Posterior cingulate gyrus (tissue), 11 donors: ENCODE results near the gene ABCB10.
A peak's percentile ranks its signal among the peaks of the same experiment; 100 is the strongest.
"Not testable (repeated sequence)": the region's sequence is repeated elsewhere in the genome, so short reads cannot be mapped to it uniquely, and the experiment has no call there.

Experiments
- DNase-seq, 10 donors: peaks; one replicate each; pipeline versions ENCODE4 v3.0.0 to v3.0.0-alpha.2; 2020 to 2021; ENCODE audit warnings: mixed read lengths in 3 of 10
- intact Hi-C: fragments of 100-400 bp; cut with DNase I; formaldehyde crosslinking; loops from one replicate; pipeline ENCODE4 v1.15.1; 2023

ABCB10 gene

GRCh38 chr1:229539863-229540506 lies 18.5 kb downstream of the ABCB10 start:
- intact Hi-C loops, result no loop called here
- no peak for DNase-seq

GRCh38 chr1:229538945-229539344 lies 19.6 kb downstream of the ABCB10 start:
- DNase-seq, result no peak
- intact Hi-C loops, result no loop called here

- intact Hi-C loops, result no loop called here
- DNase-seq, result no peak
Measured at GRCh38 chr1:229537894-229538293, 20.6 kb downstream of the ABCB10 start.

GRCh38 chr1:229536982-229537381 lies 21.5 kb downstream of the ABCB10 start:
- no peak for DNase-seq
- intact Hi-C loops, result no loop called here

- no peak for DNase-seq
- intact Hi-C loops, result no loop called here
Measured at GRCh38 chr1:229535230-229535629, 23.3 kb downstream of the ABCB10 start.

- intact Hi-C loops, result no loop called here
- DNase-seq, result no peak
Measured at GRCh38 chr1:229531326-229531725, 27.2 kb downstream of the ABCB10 start.

GRCh38 chr1:229529639-229530038 lies 28.9 kb downstream of the ABCB10 start:
- no peak for DNase-seq
- intact Hi-C loops, result no loop called here

GRCh38 chr1:229526695-229527094 lies 31.8 kb downstream of the ABCB10 start:
- intact Hi-C loops, result no loop called here
- DNase-seq, result no peak

GRCh38 chr1:229523052-229523451 lies 35.5 kb downstream of the ABCB10 start:
- no peak for DNase-seq
- intact Hi-C loops, result no loop called here

- peak; percentile 45 to 96 (median 70) for DNase-seq
- intact Hi-C loops, result loop anchor here (10.0 kb wide), 1 partner anchor 260 kb away; no protein-coding TSS in a partner anchor
Measured at GRCh38 chr1:229514578-229515275, 43.8 kb downstream of the ABCB10 start.

GRCh38 chr1:229511625-229512024 lies 46.9 kb downstream of the ABCB10 start:
- intact Hi-C loops, result loop anchor here (10.0 kb wide), 1 partner anchor 257 kb away; no protein-coding TSS in a partner anchor
- not testable (repeated sequence) for DNase-seq

- not testable (repeated sequence) for DNase-seq
- intact Hi-C loops, result loop anchor here (10.0 kb wide), 1 partner anchor 256 kb away; no protein-coding TSS in a partner anchor
Measured at GRCh38 chr1:229511201-229511600, 47.3 kb downstream of the ABCB10 start.

GRCh38 chr1:229509576-229509975 lies 48.9 kb downstream of the ABCB10 start:
- intact Hi-C loops, result loop anchor here (2.0 to 5.0 kb wide), 2 partner anchors 49 to 237 kb away; partner anchors contain the start of genes ABCB10 and RAB4A
- no peak for DNase-seq

GRCh38 chr1:229508823-229509337 lies 49.6 kb downstream of the ABCB10 start:
- intact Hi-C loops, result loop anchor here (2.0 to 5.0 kb wide), 2 partner anchors 50 to 237 kb away; partner anchors contain the start of genes ABCB10 and RAB4A
- DNase-seq, result no peak

GRCh38 chr1:229507951-229508822 lies 50.3 kb downstream of the ABCB10 start, which contains the start of gene NUP133:
TSS of gene NUP133 (minus strand) at chr1:229508341. CDS start at chr1:229508249, 92 bp downstream.
- intact Hi-C loops, result loop anchor here (2.0 to 5.0 kb wide), 2 partner anchors 51 to 236 kb away; partner anchors contain the start of genes ABCB10 and RAB4A
- peak; percentile 95 to 100 (median 99) for DNase-seq

- intact Hi-C loops, result loop anchor here (5.0 kb wide), 1 partner anchor 235 kb away; the partner anchor contains the start of gene RAB4A
- DNase-seq, result no peak
Measured at GRCh38 chr1:229507502-229507901, 51.0 kb downstream of the ABCB10 start.

GRCh38 chr1:229506633-229507032 lies 51.9 kb downstream of the ABCB10 start:
- no peak for DNase-seq
- intact Hi-C loops, result loop anchor here (5.0 kb wide), 1 partner anchor 234 kb away; the partner anchor contains the start of gene RAB4A

GRCh38 chr1:229495782-229496181 lies 62.7 kb downstream of the ABCB10 start:
- intact Hi-C loops, result no loop called here
- DNase-seq, result no peak

GRCh38 chr1:229487181-229487580 lies 71.3 kb downstream of the ABCB10 start:
- no peak for DNase-seq
- intact Hi-C loops, result no loop called here

GRCh38 chr1:229485318-229485717 lies 73.2 kb downstream of the ABCB10 start:
- DNase-seq, result no peak
- intact Hi-C loops, result no loop called here
